ENCODE results near the gene BAZ2B.

DNA sequence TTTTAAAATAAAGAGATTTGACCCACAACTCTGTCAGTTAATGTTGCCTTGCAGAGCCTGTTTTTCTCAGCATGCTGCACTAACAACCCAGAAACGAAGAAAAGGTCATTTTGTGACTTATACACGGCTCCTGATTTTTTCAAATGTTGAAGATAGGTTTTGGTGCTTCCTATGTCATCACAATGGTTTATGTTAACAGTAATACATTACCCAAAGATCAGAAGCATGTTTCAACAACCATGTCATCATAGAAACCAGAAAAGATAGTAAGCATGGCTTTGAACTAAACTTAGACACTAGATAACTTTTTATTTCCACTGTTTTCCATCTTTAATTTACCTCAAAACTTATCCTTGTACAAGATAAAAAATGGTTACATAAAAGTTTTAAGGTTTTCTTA is 10.1 kb downstream of the BAZ2B start:
- TF ChIP-seq POLR2AphosphoS5 (IDR thresholded peaks at IDR 0.05; ENCODE audit: borderline replicate concordance, low read depth, low read length) (no peak), EZH2 (IDR thresholded peaks at IDR 0.05) (no peak)

Data from SK-N-MC (cell line).